ENCODE data around the gene FEM1B.

DNA sequence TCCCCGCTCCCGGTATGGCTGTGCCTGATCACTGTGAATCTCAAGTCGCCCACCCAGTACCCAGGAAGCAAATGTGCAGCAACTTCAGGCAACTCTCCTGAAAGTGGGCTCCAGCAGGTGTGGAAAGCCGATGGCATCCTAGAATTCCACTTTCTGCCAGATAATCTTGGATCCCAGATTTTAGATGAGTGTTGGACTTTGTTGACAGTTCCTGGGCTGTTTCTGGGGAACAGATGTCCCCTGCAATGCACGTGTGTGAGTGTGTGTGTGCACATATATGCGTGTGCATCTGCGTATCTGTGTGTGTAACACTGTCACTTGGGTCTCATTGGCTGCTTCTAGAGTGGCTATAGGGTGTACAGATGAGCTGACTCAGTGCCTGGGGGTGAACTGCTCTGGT is 59.0 kb downstream of the FEM1B start:
- TF ChIP-seq, protein P1, sequence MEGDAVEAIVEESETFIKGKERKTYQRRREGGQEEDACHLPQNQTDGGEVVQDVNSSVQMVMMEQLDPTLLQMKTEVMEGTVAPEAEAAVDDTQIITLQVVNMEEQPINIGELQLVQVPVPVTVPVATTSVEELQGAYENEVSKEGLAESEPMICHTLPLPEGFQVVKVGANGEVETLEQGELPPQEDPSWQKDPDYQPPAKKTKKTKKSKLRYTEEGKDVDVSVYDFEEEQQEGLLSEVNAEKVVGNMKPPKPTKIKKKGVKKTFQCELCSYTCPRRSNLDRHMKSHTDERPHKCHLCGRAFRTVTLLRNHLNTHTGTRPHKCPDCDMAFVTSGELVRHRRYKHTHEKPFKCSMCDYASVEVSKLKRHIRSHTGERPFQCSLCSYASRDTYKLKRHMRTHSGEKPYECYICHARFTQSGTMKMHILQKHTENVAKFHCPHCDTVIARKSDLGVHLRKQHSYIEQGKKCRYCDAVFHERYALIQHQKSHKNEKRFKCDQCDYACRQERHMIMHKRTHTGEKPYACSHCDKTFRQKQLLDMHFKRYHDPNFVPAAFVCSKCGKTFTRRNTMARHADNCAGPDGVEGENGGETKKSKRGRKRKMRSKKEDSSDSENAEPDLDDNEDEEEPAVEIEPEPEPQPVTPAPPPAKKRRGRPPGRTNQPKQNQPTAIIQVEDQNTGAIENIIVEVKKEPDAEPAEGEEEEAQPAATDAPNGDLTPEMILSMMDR (conservative IDR thresholded peaks at IDR 0.05; ENCODE audit: low read depth, low read length) = no peak
- TF ChIP-seq EZH2phosphoT487 (IDR thresholded peaks at IDR 0.05; ENCODE audit: borderline replicate concordance, low read length) = no peak

All from PC-3 (cell line).